Astrocyte of the spinal cord (primary cell): ENCODE data around the gene LEUTX.

Experiments used
- DNase-seq: peaks from one replicate; pipeline ENCODE4 v3.0.0; 2011; ENCODE audit warnings: low read depth, low spot score
- H3K4me3 ChIP-seq: 2 replicates; pipeline ENCODE4 v1.5.1; 2011; ENCODE audit warnings: low read depth, mild to moderate bottlenecking, low read length, moderate library complexity
- CTCF ChIP-seq: IDR thresholded peaks from 2 replicates; pipeline ENCODE4 v1.5.1; 2012; ENCODE audit warnings: low read depth, mild to moderate bottlenecking, low read length, inconsistent platforms
- in situ Hi-C: cut with HindIII; loops from 2 replicates; pipeline ENCODE4 v1.10.0; 2017; ENCODE audit warnings: low sequenced_read_pairs

LEUTX gene

GRCh38 chr19:39737891-39738290, 40.8 kb upstream of the LEUTX start, which contains the start of gene CLC:
TSS of gene CLC (minus strand) at chr19:39738029. CDS start at chr19:39737952, 77 bp downstream.
- no peak for TF ChIP-seq CTCF
- no peak within 1 kb of the TSS for H3K4me3 ChIP-seq
- no peak for DNase-seq
- in situ Hi-C loops = no loop called here

GRCh38 chr19:39738814-39739213, 39.8 kb upstream of the LEUTX start:
- no peak overlapping the region for H3K4me3 ChIP-seq
- TF ChIP-seq CTCF = no peak
- no peak for DNase-seq
- in situ Hi-C loops = no loop called here

- DNase-seq = no peak
- no peak for TF ChIP-seq CTCF
- no peak overlapping the region for H3K4me3 ChIP-seq
- in situ Hi-C loops = no loop called here
These were observed 38.3 kb upstream of the LEUTX start for GRCh38 chr19:39740395-39740794.

- in situ Hi-C loops = no loop called here
- no peak for TF ChIP-seq CTCF
- DNase-seq = no peak
- no peak overlapping the region for H3K4me3 ChIP-seq
These were observed 33.0 kb upstream of the LEUTX start for GRCh38 chr19:39745643-39746042.

- H3K4me3 ChIP-seq = no peak overlapping the region
- TF ChIP-seq CTCF = no peak
- in situ Hi-C loops = no loop called here
- no peak for DNase-seq
These were observed 31.7 kb upstream of the LEUTX start for GRCh38 chr19:39746836-39747529.

GRCh38 chr19:39749981-39750380, 28.7 kb upstream of the LEUTX start:
- in situ Hi-C loops = no loop called here
- no peak overlapping the region for H3K4me3 ChIP-seq
- no peak for TF ChIP-seq CTCF
- no peak for DNase-seq

GRCh38 chr19:39752390-39752789, 26.3 kb upstream of the LEUTX start:
- no peak for TF ChIP-seq CTCF
- in situ Hi-C loops = no loop called here
- DNase-seq = no peak

More at GRCh38 chr19:39752390-39752789, 26.3 kb upstream of the LEUTX start:
- no peak overlapping the region for H3K4me3 ChIP-seq
